GM18868 (cell line): ENCODE measurements around the gene ADAM8.

Experiments
- ATAC-seq: cut with Tn5 transposase; IDR thresholded peaks from one replicate; pipeline ENCODE4 v1.9.1; 2021; ENCODE audit warnings: mild to moderate bottlenecking, moderate library complexity; ENCODE audit not compliant: unreplicated experiment

ADAM8 gene

DNA sequence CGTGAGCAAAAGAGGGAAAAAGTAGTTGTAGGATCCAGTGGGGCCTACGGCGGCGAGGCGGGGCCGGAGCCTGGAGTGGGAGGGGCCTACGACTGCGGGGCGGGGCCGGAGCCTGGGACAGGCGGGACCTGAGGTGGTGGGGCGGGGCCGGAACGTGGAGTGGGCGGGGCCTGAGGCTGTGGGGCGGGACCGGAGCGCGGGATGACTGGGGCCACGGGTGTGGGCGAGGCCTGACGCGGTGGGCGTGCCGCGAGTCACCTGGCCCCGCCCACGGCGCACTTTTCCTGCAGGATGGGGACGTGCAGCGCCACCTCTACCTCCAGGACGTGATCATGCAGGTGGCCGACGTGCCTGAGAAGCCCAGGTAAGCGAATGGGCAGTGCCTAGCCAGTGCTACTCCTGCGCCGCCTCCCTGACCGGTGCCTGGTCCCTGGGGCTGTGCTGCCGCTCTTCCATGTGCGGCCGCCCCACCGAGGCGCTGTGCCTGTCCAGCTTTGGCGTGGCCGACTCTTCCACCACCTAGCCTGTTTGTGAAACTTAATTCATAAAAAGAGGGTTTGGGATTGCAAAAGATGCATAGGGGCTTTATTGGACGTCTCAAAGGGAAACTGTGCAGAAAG, 32.5 kb upstream of the ADAM8 start:
- ATAC-seq = peak; percentile 76

DNA sequence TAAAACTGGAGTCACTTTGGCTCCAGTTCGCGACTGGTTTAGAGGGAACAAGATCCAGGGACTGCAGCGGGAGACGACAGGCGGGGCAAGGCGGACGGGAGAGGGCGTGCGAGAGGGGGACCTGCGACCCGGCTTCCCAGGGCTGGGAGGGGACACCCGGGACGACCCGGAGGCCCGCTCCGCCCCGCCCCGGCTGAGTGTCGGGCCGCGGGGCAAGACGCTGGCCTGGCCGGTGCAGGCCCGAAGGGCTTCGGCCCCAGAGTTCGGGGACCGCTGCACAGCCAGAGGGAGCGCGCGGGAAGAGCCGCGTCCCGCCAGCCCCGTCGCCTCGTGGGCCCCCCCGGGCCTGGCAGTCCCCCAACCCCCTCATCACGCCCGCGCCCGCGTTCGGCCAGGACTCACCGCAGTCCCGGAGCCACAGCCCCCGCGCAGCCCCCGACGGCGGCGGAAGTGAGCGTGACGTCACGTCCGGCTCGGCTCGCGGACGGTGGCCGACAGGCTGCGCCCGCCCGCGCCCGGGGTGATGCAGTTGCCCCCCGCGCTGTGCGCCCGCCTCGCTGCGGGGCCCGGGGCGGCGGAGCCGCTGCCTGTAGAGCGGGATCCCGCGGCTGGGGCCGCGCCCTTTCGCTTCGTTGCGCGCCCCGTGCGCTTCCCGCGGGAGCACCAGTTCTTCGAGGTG, 31.9 kb upstream of the ADAM8 start, which contains the start of the genes TUBGCP2 and ZNF511:
Gene TUBGCP2, minus strand, starts transcription at position 452 of the 679 bp plus-strand sequence. CDS start 5,931 bp downstream, outside the sequence.
Gene ZNF511, plus strand, starts transcription at position 494 of the 679 bp plus-strand sequence. Its CDS starts 30 bp downstream, at position 524.
- peak; percentile 74 for ATAC-seq

DNA sequence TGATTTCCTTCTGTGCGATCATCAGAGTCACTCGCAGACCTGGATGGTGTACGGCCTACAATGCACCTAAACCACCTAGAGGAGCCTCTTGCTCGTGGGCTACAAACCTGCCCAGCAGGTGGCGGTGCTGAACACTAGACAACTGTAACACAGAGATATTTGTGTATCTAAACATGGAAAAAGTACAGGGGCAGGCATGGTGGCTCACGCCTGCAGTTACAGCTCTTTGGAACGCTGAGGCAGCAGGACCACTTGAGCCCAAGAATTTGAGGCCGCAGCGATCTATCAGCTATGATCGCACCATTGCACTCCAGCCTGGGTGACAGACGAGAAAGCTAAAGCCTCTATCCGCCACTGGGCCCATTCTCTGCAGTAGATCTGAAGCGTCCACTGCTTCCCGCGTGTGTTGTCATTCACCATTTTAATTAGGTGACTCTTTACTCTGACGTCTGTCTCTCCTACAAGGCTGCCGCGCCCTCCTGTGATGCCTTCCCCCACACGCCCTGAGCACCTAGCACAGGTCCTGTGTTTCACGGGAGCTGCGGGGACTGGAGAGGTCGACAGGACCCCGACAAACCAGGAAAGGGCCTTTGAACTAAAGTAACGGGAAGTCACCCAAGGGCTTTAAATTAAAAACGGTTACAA, 31.2 kb upstream of the ADAM8 start:
- peak; percentile 41 for ATAC-seq

DNA sequence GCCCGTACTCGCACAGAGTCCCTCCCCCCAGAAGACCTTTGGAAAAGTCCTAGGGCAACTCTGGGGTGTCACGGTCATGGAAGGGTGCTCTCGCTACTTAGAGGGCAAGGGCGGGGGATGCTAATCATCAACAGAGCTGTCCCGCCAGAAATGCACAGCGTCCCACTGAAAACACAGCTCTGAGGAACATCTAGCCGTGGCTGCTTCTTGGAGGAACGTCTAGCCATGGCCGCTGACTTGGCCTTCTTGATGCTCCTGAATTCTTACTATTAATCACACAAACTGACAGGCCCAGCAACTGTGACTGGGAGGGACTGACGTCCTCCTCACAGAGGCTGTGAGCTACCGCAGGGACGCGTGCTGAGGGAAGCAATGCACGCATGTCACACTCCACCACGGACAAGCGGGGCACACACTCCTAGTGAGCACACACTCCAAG, 30.3 kb upstream of the ADAM8 start:
- ATAC-seq = no peak

DNA sequence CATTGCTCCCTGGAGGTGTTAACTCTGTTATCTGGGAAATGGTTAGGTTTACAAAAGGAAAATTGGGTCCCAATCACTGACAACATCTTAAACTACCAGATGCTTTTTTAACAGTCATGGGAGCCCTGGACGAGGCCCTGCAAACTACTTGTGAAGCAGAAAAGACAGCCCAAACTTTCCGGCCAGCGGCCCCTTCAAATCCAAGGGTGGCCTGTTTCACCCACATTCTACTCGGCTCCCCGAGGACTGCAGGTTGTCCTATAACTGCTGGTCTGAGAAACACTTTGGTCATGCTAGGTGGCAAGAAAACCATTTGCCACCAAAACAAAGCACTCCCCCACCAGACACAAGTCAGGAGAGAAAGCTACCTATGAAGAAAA, 29.4 kb upstream of the ADAM8 start:
- ATAC-seq = no peak

DNA sequence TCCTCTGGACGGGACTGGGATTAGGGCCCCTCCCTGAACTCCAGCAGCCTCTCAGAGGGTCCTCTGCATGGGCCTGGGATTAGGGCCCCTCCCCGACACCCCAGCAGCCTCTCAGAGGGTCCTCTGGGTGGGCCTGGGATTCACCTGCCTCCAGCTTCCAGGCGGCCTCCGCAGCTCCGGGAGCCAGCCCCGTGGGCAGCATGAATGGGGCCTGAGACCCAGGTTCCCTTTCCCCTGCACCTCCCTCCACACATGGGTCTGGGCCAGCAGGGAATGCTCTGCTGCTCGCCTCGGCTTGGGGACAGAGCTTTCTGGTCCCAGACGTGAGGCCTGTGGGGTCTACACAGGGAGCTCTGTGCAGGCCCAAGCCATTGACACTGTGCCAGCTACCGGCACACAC, 26.5 kb upstream of the ADAM8 start:
- ATAC-seq = no peak

DNA sequence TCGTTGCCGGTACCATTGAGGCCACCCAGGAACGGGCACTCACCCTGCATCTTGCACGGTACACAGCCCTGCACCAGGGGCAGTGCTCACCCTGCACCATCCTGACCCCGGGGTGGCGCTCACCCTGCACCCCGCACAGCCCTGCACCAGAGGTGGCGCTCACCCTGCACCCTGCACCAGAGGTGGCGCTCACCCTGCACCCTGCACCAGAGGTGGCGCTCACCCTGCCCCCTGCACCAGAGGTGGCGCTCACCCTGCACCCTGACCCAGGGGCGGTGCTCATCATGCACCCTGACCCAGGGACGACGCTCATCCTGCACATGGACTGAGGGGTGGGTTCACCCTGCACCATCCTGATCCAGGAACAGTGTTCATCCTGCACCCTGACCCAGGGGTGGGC, 25.6 kb upstream of the ADAM8 start:
- ATAC-seq = no peak

DNA sequence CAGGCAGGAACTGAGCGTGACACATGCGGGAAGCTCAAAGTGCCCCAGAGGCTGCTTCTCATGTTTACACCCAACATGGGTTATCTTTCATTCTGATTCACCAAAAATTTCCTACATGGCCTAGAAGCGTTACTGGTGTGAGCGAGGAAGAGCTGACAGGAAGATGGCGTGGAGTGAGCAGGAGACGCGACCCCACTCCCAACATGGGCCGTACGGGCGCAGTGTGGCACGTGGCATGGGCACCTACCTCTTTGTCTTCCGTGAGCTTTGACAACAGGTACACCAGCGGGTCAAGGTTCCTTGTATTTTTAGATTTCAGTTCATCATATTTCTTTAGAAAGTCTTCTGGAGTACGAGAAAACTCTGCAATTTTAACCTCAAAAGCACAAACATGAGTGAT, 23.1 kb upstream of the ADAM8 start:
- ATAC-seq = no peak

DNA sequence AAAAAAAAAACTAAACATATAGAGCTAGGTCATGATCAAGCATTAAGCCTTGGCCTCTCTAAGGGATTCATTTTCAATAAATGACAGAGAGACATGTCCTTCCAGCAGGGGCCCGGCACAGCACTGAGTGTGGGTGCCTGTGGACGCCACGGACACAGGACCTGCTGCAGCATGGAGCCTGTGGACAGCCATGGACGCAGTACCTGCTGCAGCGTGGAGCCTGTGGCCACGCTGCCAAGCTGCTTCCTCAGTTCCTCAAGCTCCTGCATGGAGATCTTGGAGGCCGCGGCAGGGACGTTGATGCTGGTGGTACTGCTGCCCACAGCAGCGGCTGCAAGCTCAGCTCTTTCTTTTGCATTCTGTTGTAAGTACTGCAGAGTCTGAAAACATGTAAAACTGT, 22.6 kb upstream of the ADAM8 start:
- ATAC-seq = no peak

DNA sequence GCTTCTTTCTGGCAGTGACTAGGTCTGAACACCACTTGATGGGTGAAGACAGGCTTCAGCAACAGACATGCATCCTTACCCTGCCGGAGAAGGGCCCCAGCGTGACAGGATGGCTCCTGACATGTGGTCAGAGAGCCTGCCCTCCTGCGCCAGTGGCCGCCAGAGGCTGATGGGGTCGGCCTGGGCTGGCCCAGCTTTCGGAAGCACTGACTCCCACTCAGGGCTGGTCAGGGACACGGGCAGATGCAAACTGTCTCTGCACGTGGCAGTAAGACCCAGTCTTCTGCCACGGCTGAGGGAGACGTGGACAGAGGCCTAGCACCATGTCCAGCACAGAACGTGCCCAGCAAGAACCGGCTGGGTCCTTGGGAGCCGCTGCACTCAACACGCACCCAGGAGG, 21.8 kb upstream of the ADAM8 start:
- no peak for ATAC-seq

DNA sequence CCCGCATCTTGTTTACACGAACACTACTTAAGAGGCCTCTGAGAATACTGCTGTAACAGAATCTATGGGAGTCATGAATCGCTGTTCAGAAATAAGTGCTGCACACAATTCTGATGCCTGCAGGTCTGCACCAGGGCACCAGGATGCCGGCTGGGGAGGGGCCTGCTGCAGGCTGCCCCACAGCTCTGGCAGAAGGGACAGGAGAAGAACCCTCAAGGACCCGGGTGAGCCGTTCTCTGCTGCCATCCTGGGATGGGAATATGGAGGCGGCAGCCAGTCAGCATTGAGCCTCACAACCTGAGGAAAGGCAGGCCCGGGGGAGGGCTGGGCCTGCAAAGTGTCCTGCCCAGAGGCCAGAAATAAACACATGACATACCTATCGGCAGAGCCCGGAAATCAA, 20.8 kb upstream of the ADAM8 start:
- ATAC-seq = no peak

DNA sequence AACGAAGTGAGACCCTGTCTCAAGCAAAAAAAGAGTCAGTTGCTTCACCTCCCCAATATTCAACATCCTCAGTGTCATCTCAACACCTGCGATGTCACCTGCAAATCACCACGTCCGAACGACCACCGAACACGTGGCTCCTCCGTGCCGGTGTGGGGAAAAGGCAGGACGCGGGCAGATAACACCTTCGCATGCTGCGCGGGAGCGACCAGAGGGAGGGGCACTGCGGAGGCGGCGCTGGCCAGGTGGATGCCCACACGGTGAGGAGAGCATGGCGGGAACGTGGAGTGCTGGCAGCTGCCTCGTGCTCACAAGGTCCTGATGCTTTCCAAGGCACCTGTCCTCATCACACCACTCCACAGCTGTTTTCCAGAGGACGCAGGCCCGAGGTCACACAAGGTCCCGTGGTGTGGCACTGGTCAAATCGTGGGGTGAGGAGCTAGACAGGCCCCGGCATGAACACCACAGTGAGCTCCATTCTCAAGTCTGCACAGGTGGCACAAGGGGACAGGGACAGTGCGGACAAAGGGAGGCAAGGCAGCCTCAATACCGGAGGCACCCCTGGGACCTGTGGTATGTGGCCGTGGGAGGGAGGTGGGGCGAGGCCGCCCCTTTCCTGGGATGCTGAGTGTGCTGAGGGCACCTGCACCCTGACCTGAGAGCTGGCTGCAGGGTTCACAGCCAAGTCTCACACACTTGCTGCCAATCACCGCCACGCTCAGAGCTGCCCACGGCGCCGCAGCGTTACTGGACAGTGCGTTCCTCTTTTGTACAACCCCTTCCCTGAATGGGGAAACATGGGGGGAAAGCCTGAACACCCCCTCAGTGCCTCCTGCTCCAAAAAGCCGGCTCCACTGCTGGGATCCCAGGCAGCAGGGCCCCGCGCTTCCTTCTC, 19.0 kb upstream of the ADAM8 start:
- ATAC-seq = no peak

DNA sequence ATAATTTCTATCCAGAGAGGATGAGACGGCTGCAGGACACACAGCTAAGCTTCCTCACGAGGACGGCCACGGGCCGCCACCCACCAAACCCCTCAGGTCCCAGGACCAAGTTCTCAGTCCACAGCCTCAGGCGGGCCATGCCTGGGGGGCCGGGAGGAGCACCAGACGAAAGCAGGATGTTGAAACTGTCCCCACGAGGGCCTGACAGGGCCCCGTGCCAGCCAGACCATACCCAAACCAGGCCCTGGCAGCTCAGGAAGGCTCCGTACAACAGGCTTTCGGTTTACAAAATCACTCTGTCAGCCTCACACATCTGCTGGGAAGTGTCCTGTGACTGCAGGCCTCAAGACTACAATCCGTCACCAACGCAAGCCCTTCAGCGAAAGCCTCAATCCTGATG, 17.5 kb upstream of the ADAM8 start:
- no peak for ATAC-seq

DNA sequence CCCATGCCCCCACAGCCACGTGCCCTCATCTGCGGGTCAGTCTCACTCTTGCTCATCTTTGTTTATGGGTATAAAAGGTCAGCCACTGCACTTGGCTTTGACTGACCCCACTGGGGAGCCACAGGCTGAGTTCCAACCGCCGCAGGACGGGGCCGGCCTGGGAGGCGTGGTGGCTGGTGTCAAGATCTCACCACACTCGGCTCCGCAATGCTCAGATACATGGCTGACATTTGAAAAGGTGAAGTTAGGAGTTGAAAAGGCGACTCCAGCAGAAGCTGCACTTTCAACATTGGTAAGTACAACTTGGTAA, 17.1 kb upstream of the ADAM8 start:
- no peak for ATAC-seq

DNA sequence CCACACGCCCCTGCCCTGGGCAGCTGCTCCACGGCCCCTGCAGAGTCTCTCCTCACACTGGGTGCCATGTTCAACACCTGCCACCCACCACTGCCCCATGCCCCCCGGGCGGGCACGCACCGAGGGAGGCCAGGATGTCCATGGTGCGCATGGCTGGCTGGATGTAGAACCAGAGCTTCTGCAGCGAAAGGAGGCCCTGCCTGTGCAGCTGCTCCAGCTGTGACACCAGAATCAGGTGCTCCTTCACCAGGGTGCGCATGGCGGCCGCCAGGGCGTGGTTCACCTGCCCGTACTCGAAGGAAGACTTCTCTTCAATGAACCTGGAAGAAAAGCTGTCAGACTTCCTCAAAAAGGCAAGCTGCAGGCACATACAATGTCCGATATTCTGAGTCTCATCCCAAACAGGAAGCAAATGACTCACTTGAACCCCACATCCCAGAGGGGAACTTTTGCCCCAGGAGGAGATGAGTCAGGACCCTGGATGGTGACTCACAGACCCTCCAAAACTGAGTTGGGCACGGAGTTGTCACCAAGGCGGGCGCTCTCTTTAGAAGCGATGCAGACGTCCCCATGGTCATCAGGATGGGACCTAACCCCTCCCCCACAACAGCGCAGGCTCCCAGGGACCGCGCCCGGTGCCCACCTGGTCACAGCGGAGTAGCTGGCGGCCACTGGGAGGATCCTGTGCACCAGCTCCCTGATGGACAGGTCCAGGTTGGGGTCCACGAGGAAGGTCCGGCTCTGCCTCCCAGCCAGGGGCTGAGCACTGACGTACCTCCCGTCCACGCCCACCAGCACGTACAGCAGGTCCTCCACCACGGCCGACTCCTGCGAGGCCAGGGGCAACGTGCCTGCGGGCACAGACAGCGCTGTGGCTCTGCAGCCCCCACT, 16.5 kb upstream of the ADAM8 start:
- no peak for ATAC-seq

DNA sequence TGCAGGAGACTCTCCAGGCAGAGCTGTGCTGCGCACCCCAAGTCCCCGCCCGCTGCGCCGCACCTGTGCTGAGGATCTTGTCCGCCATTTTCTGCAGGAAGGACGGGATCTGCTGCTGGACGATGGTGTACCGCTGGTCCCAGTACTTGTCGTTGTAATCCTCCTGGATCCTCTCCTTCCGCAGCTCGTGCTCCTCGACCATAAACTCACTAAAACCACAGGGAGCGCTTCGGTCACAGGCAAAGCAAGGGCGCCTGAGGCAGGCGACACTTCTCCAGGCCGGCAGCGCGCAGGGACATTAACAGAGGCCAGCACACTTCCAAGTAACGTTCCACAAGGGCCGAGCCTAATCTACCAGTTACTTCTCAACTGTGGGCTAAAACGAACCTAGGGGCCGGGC, 13.1 kb upstream of the ADAM8 start:
- no peak for ATAC-seq

DNA sequence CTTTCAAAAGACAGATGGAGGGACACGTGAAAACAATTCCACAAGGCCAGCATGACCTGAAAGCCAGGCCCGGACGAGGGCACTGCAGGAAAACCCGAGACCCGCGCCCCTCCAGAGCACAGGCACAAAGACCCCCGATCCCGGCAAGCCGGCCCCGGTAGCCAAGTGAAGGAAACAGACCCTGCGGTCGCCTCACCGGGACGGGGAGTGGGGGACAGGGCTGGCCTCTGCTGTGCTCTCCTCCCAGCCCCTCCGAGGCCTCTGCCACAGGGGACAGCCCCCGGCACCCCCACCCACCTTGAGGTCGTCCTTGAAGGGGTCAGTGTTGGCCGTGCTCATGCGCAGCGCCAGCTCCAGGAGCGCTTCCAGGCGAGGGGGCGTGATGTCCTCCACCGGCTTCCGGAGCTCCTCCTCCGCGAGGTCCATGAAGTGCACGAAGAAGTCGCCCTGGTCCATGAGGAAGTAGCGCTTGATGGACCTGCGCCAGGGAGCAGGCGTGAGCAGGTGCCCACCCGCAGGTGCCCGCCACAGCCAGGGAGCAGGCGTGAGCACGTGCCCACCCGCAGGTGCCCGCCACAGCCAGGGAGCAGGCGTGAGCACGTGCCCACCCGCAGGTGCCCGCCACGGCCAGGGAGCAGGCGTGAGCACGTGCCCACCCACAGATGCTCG, 11.3 kb upstream of the ADAM8 start:
- no peak for ATAC-seq

DNA sequence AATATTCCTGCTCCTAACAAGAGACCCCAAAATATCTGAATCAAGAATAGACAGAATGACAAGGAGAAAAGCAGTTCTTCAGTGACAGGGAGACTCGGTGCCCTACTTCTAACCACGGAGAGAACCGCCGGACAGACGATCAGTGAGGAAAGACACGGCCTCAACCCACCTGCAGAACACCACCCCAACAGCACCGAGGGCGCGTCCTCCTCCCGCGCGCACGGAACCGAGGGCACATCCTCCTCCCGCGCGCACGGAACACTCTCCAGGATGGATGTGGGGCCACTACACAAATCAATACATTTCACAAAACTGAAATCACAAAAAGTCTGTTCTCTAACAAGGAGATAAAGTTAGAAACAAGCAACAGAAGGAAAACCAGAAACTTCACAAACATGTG, 9.7 kb upstream of the ADAM8 start:
- no peak for ATAC-seq

DNA sequence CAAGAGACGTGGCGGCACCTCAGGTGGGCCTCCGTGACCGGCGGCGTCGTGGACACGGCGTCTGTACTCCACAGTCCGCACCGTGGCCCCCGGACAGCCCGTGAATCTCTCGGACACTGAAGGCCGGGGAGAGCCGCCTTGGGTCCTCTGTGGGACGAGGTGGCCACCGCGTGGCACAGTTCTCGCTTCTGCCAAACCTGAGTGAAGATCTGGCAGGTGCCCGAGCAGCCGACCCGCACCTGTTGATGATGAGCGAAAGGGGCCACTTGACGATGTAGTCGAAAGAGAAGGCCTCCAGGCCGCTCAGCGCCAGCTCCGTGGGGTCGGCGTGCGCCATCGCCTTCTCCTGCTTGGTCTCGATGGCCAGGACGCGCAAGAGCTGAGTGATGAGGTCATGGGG, 8.5 kb upstream of the ADAM8 start:
- no peak for ATAC-seq

DNA sequence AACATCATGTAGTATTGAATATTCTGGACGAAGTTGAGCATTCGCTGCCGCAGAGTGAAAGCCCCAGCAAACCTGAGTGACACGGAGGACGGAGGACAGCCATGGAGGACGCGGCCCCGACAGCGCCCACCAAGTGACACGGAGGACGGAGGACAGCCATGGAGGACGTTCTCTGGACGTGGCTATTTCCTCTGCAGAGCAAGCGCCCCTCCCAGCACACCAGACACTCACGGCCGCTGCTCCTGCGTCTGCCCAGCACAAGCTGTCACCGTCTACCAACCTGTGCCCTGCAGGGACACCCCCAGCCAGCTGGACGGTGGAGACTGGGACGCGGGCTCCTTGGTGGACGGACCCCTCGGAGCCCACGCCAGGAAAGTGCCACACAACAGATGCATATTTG, 7.3 kb upstream of the ADAM8 start:
- ATAC-seq = no peak
